Myocyte (in vitro differentiated cells): Measurements from ENCODE around the gene BCL7C. TPM values are rescaled to one million over a fixed set of nuclear protein-coding genes. Genes with fewer than 3 reads are reported as not detected.
A peak's percentile ranks its signal among the peaks of the same experiment; 100 is the strongest.

Experiments
- DNase-seq: peaks from one replicate; pipeline ENCODE4 v3.0.0-alpha.2; 2012; ENCODE audit warnings: low read depth
- total RNA-seq: library from RNA; depleted of rRNA; stranded (reverse); fragments of >200 nt; gene quantifications from 2 replicates; pipeline ENCODE4 v1.2.3, GENCODE V29; 2014

BCL7C gene
- total RNA-seq, 1 donor from 2014 or later: 25.4 TPM

GRCh38 chr16:30922960-30923535 is 29.2 kb upstream of the BCL7C start:
- DNase-seq: peak; percentile 100

DNA sequence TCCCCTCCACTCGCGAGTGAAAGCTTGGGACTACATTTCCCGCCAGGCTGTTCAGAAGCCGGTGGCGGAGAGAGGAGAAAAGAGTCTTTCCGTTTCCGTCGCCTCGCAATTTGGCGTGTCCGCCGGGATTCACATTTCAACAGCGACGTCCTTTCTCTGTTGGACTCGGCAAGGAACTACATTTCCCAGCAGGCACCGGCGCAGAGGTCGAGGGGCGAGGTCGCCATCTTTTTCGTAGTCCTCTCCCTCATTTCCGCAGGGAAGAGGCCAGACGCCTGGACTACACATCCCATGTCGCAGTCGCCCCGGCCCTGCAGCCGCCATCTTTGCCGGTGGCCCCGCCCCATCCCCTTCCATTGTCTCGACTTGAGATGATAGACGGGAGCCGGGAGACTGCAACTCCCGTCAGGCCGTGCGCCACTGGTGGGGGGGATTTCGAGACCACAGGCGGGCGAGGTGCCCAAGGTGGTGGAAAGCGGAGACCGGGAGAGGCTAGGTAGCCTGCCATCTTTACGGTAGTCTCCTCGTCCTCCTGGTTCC is 28.6 kb upstream of the BCL7C start:
- DNase-seq: peak; percentile 100

DNA sequence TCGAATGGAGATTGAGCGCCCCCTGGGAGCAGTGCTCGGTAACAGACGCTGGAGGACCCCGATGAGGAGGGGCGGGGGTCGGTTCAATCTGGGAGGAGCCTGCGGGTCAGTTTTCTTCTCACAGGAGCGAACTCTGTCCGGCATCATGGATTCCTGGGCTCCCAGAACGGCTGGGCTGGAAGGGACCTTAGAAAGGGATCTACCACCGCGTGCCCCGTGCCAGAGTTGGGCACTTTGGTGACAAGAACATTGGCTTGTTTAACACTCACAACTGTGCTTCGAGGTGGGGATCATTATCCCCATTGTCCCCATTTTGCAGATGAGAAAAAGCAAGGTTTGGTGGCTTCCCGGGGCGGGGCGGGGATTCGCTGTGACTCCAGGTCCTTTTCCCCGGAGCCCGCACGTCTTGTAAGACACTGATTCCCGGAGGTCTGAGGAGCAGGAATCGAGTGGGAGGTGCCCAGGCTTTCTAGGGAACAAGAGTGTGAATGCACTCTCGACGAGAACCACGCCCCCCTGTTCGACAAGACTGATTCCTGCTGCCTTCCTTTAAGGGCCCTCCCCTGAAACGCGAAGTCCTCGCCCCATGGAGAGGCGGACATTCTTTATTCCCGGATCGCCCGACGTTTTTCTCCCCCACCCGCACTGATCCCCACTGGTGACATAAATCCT is 28.0 kb upstream of the BCL7C start:
- peak; percentile 93 for DNase-seq

DNA sequence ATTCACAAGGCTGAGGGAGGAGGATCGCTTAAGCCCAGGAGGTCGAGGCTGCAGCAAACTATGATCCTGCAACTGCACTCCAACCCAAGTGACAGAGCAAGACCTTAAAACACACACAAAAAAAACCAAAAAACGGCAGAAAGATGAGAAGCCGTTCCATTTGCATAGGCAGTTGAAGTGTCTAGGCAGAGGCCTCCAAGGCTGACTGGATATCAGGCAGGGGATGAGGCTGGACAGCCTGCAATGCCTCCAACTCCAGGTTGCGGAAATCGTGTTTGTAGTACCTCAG is 27.5 kb upstream of the BCL7C start:
- DNase-seq: no peak

DNA sequence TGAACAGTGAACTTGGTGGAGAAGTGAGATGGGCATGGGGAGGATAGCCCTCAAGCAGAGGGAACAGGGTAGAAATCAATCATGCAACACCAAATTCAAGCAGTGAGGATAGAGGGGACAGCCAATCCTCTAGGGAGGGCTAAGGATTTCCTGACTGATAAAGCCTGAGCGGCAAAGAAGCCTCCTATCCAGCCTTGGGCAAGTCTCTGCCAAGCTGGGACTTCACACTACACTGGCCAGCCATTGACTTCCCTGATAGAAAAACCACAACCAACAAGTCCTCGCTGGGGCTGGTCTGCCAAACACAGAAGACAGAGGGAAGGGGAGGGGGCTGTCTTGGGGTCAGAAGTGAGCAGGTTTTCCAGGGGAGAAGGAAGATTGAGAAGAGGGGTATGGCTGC is 27.0 kb upstream of the BCL7C start:
- no peak for DNase-seq

- no peak for DNase-seq
Measured at GRCh38 chr16:30918614-30919013, 24.7 kb upstream of the BCL7C start.

DNA sequence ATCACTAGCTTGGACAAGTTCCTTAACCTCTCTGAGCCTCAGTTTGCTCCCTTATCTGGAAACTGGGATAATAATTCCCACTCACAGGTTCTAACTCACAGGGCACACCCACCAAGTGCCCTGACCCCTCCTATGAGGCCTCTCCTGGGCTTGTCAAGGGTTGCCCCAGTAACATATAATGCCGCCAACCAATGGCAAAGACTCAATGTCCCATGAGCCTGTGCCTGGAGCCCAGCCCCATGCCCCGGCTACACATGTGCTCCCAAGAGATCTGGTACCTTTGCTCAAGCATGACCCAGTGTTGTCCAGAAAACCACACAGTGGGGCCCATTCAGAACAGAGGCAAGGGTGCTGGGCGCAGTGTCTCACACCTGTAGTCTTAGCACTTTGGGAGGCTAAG is 21.0 kb upstream of the BCL7C start:
- DNase-seq: no peak

DNA sequence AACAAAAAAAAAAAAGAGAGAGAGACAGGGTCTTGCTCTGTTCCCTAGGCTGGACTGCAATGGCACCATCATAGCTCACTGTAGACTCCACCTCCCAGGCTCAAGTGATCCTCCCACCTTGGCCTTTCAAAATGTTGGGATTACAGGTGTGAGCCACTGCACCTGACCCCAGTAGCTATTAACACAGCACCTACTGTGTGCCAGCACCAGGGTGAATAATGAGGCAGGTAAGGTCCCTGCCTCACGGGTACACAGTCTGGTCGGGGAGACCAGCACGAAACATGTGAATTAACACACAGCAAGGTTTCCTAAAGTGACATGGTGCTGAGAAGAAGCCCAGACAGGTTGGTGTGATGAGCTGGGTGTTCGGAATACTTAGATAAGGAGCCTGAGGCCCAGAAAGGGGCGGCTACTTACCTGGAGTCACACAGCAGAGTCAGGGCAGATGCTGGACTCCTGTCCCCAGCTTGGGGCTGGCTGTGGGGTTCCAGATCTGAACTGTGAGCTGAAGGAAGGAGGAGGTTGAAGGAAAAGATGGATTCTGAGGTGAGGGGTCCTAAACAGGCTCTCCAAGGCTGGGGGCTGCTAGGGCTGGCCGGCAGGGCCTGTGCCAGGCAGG is 19.0 kb upstream of the BCL7C start:
- no peak for DNase-seq

DNA sequence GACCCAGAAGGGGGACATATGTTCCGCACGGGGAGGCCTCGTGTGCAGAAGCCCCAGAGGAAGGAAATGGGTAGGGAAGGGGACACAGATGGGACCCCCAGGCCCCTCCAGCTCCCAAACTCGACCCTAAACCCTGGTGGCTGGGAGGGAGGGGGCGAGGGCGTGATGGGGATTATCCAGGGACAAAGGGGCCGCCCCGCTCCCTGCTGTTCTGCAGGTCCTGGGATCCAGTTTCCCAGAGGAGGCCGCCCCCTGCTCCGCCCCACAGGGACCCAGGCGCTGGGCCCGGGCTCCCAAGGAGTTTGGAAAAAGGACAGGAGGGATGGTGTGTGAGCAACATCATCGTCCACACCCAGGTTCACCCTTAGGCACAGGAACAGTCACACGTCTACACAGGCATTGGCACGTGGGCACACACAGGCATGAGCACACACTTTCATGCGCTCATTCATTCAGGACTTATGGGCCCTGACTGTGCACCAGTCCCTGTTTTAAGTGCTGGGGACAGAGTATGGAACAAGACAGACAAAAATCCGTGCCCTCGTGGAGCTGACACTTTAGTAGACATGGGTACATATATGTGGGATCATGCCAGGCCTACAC is 16.7 kb upstream of the BCL7C start:
- DNase-seq: no peak

GRCh38 chr16:30907064-30907463 is 13.2 kb upstream of the BCL7C start:
- DNase-seq: no peak

DNA sequence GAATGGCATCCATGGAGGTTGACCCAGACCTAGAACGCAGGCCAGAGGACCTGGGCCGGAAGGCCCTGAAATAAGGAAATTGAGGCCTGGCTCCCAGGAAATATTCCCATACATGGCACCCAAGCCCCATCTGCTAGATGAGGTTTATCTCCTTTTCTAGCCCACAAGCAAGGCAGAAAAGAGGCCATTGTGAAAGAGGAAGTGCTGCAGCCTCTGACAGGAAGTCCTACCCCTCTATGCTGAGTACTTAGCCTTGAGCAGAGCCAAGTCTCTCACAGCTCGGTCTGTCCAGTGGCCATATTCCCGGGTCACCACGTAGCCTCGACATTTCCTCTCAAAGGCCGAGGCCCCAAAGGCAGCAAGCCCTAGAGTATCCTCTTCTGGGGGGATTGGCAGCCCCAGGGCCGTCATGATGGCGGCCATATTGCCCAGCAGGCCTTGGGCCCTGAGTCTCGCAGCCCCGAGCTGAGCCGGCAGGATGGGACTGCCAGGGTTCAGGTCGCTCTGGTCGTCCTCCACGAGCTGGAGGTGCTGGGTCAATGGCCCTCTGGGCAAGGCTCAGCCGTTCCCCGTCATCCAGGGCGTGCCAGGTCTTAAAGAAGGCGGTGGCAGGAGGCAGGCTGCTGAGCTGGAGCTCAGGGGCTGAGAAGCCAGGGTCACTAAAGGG is 10.4 kb upstream of the BCL7C start:
- DNase-seq: no peak

DNA sequence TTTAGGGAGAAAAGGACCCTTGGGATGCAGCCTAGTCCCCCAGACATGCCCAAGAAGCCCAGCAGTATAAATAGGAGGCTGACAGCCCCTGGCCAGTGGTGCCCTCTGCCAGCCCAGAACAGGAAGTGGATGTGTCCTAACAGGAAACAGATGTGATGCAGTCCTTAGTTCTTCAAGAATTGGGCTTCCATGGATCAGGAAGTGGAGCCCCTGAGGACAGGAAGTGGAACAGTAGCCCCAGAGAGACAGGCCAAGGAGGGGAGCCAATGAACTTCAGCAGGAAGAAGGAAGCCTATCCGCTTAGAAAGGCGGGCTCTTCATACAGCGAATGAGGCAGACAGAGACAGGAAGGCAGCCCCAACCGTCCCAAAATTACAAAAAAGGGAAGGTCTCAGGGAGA is 9.7 kb upstream of the BCL7C start:
- DNase-seq: no peak

DNA sequence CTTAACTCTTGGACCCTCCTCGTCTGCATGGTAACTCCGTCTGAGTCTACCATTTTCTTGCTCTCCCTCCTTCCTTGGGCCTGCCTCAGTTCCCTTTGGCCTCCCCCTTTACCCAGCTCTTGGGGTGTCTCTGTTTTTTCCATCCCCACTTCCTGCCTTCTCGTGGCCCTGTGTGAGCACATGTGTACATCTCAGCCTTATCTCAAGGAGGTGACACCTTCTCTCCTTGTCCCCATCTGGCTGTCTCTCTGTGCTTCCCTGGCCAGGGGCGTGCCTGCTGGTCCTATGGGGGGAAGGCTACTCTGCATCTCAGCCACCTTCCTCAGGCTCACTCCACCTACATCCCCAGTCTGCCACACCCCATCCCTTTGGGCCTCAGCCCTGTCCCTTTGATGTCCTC is 9.1 kb upstream of the BCL7C start:
- no peak for DNase-seq

DNA sequence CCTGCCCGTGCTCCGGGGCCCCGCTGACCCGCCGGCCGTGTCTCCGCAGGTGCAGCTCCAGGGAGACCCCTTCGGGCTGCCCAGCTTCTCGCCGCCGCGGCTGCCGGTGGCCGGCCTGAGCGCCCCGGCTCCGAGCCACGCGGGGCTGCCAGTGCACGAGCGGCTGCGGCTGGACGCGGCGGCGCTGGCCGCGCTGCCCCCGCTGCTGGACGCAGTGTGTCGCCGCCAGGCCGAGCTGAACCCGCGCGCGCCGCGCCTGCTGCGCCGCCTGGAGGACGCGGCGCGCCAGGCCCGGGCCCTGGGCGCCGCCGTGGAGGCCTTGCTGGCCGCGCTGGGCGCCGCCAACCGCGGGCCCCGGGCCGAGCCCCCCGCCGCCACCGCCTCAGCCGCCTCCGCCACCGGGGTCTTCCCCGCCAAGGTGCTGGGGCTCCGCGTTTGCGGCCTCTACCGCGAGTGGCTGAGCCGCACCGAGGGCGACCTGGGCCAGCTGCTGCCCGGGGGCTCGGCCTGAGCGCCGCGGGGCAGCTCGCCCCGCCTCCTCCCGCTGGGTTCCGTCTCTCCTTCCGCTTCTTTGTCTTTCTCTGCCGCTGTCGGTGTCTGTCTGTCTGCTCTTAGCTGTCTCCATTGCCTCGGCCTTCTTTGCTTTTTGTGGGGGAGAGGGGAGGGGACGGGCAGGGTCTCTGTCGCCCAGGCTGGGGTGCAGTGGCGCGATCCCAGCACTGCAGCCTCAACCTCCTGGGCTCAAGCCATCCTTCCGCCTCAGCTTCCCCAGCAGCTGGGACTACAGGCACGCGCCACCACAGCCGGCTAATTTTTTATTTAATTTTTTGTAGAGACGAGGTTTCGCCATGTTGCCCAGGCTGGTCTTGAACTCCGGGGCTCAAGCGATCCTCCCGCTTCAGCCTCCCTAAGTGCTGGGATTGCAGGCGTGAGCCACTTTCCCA is 8.4 kb upstream of the BCL7C start:
- DNase-seq: peak; percentile 67

DNA sequence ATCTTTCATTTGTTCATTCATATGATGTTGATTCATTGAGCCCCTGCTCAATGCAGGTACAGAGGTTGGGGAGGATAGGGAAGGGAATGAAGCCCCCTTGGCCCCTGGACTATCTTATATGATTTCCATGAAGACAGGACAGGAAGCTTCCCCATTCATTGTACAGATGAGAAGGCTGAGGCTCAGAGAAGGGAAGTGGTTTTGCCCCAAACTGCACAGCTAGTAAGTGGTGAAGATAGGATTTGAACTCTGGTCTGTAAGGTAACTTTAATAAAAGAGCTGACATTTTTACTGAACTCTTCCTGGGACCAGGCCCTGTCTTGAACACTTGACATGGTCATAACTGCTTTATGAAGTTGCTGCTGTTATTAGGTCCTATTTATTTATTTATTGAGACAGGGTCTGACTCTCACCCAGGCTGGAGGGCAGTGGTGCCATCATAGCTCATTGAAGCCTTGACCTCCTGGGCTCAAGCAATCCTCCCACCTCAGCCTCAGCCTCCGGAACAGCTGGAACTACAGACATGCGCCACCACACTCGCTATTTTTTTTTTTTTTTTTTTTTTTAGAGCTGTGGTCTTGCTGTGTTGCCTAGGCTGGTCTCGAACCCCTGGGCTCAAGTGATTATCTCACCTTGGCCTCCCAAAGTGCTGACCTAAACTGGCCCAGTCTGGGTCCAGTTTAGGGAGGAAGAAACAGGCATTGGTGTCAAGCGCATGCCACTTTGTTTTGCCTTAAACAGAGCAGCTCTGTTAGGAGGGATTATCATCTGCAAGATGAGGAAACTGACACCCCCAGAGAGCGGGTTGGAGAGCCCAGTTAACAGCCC is 7.5 kb upstream of the BCL7C start:
- DNase-seq: no peak

DNA sequence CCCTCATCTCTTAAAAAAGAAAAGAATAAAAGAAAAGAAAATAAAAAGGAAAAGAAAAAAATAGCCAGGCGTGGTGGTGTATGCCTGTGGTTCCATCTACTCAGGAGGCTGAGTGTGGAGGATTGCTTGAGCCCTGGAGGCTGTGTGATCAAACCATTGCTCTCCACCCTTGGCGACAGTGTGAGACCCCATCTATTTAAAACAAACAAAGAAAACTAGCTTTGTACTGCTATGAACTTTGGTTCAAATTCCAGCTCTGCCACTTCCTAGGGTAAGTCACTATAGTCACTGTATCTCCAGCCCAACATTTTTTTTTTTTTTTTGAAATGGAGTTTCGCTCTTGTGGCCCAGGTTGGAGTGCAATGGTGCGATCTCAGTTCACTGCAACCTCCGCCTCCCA is 6.7 kb upstream of the BCL7C start:
- DNase-seq: no peak

DNA sequence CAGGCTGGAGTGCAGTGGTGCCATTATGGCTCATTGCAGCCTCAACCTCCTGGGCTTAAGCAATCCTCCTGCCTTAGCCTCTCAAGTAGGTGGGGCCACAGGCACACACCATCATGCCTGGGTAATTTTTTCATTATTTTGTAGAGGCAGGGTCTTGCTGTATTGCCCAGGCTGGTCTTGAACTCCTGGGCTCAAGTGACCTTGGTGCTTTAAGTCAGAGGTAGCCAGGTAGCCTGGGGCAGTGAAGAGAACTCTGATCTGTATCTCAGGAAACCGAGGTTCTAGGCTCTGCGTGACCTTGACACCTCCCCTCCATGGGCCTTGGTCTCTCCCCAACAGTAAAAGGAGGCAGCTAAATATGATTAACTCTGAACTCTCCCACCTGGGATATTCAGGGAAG is 5.9 kb upstream of the BCL7C start:
- DNase-seq: no peak

- DNase-seq: peak; percentile 92
Measured at GRCh38 chr16:30896889-30897733, 3.2 kb upstream of the BCL7C start.
